ENCODE data around the gene ZNF214.
"Not testable (repeated sequence)": the region's sequence is repeated elsewhere in the genome, so short reads cannot be mapped to it uniquely, and the experiment has no call there.

Gene ZNF214

DNA sequence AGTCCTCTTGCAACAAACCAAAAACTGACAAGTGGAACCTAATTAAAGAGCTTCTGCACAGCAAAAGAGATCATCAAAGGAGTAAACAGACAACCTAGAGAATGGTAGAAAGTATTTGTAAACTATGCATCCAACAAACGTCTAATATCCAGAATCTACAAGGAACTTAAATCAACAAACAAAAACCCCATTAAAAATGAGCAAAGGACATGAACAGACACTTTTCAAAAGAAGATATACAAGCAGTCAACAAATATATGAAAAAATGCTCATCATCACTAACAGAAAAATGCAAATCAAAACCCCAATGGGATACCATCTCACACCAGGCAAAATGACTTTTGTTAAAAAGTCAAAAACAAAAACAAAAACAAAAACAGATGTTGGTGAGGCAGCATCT, 33.7 kb downstream of the ZNF214 start:
- DNase-seq: no peak

DNA sequence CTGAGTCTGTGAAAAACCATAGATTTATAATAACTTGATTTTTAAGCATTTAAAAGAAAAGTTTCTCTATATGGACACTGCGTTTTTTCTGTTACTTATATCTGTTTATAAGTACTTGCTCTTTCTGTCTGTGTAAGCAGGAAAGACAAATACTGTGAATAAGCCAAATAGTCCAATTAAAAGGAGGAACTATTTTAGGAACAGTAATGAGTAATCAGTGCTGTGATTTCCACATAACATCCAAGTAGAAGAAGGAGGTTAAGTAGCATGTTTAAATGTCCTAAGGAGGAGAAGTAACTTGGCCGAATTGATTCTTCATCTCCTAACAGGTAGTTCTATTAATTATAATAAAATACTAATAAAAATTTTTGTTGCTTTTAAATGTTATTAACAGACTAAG, 40.8 kb downstream of the ZNF214 start:
- DNase-seq: no peak

- DNase-seq: not testable (repeated sequence)
Observed at GRCh38 chr11:6969854-6970253, 50.3 kb downstream of the ZNF214 start.

DNA sequence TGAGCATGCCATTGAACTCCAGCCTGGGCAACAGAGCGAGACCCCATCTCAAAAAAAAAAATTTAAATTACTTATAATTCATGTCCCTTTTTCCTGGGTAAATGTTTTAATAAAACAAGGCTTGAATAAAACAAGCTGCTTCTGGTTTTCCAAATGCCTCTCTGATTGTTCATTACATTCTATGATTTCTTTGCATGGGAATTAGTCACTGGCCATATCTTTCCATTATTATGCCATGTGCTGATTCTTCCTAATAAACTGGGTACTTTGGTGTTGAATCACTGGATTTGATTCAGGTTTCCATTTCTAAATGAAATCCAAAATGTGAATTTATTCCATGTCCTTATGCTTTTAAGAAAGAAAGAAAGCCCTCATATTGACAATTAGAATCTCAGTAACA, 51.3 kb downstream of the ZNF214 start:
- no peak for DNase-seq

DNA sequence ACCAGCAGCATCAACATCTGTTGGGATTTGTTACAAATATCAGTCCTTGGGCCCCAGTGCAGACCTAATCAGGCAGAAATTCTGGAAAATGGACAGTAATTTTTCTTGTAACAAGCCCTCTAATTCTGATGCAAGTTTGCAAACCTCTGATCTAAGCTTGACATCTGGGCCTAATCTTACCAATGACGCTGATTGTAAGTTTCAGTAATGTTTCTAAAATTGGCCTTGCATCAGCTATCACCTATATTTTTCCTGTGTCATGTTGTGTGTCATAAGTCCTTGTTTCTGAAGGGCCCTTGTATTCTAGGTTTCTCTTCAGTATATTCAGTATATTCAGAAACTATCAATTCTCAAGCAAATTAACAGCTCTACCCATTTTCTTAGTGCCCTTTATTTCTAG, 57.5 kb downstream of the ZNF214 start:
- no peak for DNase-seq

DNA sequence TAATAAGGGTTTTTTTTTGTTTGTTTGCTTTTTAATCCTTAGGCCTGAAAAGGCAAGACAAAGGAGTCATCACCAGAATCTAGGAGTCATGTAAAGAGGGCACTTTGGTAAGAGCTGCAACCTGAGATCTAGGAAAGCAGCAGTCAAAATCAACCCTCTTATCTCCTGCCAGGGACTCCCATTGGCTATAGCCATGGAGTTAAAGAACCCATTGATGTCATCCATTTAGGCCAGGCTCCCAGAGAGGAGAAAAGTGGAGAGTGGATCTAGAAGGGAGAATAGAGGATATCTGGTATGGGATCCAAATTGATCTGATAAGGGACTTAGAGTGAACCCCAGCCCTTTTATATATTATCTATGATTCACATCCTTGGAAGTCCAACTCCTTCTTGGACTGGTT, 58.0 kb downstream of the ZNF214 start:
- DNase-seq: no peak

GRCh38 chr11:6954248-6954647, 65.9 kb downstream of the ZNF214 start:
- not testable (repeated sequence) for DNase-seq

All from NCI-H69 (cell line).